ENCODE data around the gene GGT7.

Gene GGT7

DNA sequence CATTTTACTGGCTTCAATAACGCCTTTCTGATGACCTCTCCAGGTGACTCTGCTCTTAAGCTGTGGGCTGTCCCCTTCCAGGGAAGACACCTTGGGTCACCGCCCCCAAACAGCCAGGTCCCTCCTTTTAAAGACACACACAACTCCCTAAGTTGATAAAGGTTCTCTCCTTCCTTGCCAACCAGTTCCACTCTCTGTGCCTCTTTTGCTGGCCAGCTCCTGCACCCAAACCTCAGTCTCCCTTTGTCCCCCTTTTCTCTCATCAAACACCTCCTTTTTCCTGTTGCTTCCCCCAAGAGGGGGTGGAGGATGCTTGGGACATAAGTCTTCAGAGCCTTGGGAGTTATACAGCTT is 48.2 kb downstream of the GGT7 start:
- Histone ChIP-seq H3K9me3 (replicated peaks in 1 of 2; ENCODE audit: control insufficient read depth in 2 of 2, insufficient read depth in 1 of 2, low read depth in 1 of 2, low read length in 2 of 2) (peaks cover 0 to 5% of the 10 kb centered on the region in 2 donors), H2BK5ac (ENCODE audit: low read length) (no peak overlapping the region), H4K91ac (ENCODE audit: low read depth, low read length, poor library complexity) (no peak overlapping the region), H3K79me1 (ENCODE audit: low read depth, low read length) (peaks cover 2% of the 10 kb centered on the region), H4K8ac (ENCODE audit: low read depth, low read length) (no peak overlapping the region), H3K4me1 (ENCODE audit: control insufficient read depth in 2 of 2, insufficient read depth in 1 of 2, low read depth in 1 of 2, low read length in 2 of 2) (peaks cover 2 to 5% of the 10 kb centered on the region in 2 donors), H3K27me3 (ENCODE audit: control insufficient read depth in 3 of 3, insufficient read depth in 3 of 3, low read depth in 1 of 3, low read length in 3 of 3) (no peaks in the 10 kb centered on the region), H2AFZ (ENCODE audit: low read length) (peak overlapping the region; percentile 83), H3K36me3 (replicated peaks in 1 of 2; ENCODE audit: control insufficient read depth in 2 of 2, insufficient read depth in 2 of 2, low read length in 2 of 2) (peaks cover 1 to 27% of the 10 kb centered on the region in 2 donors), H3K14ac (ENCODE audit: low read length) (no peak overlapping the region), H2BK15ac (ENCODE audit: low read length) (no peak overlapping the region), H3K9ac (ENCODE audit: low read depth, low read length, poor library complexity) (no peak overlapping the region), H3K4ac (ENCODE audit: low read length) (no peak overlapping the region), H3K4me3 (ENCODE audit: low read length in 2 of 2) (peak overlapping the region; percentile 85 to 97), H3K18ac (ENCODE audit: low read length) (no peak overlapping the region), H2BK12ac (ENCODE audit: low read length) (no peak overlapping the region), H3K23ac (ENCODE audit: low read depth, low read length, poor library complexity) (no peak overlapping the region), H2BK120ac (ENCODE audit: low read depth, low read length) (no peak overlapping the region), H3K27ac (replicated peaks; ENCODE audit: low read length) (peak overlapping the region; percentile 73), H3K4me2 (ENCODE audit: insufficient read depth, low read length, poor library complexity, severe bottlenecking) (peak overlapping the region; percentile 56), H2AK5ac (ENCODE audit: low read depth, low read length) (no peak overlapping the region)
- peak; percentile 23 for DNase-seq (ENCODE audit: low spot score)
- no CpG with 5 or more reads among the region's 2 CpGs for WGBS, 2 donors (ENCODE audit: extremely low coverage in 2 of 2, insufficient read length in 2 of 2, insufficient replicate concordance in 1 of 2)

- Histone ChIP-seq H2AFZ (ENCODE audit: low read length) (no peak overlapping the region), H3K9me3 (replicated peaks in 1 of 2; ENCODE audit: control insufficient read depth in 2 of 2, insufficient read depth in 1 of 2, low read depth in 1 of 2, low read length in 2 of 2) (peaks cover 0 to 5% of the 10 kb centered on the region in 2 donors), H2BK120ac (ENCODE audit: low read depth, low read length) (no peak overlapping the region), H4K91ac (ENCODE audit: low read depth, low read length, poor library complexity) (no peak overlapping the region), H3K4ac (ENCODE audit: low read length) (no peak overlapping the region), H3K27ac (replicated peaks; ENCODE audit: low read length) (no peak overlapping the region), H3K18ac (ENCODE audit: low read length) (no peak overlapping the region), H3K9ac (ENCODE audit: low read depth, low read length, poor library complexity) (no peak overlapping the region), H2AK5ac (ENCODE audit: low read depth, low read length) (no peak overlapping the region), H3K4me3 (ENCODE audit: low read length in 2 of 2) (peak overlapping the region in 1 of 2 donors; percentile 97), H2BK5ac (ENCODE audit: low read length) (no peak overlapping the region), H2BK15ac (ENCODE audit: low read length) (no peak overlapping the region), H3K79me1 (ENCODE audit: low read depth, low read length) (peaks cover 2% of the 10 kb centered on the region), H3K23ac (ENCODE audit: low read depth, low read length, poor library complexity) (no peak overlapping the region), H3K27me3 (ENCODE audit: control insufficient read depth in 3 of 3, insufficient read depth in 3 of 3, low read depth in 1 of 3, low read length in 3 of 3) (no peaks in the 10 kb centered on the region), H2BK12ac (ENCODE audit: low read length) (no peak overlapping the region), H3K4me2 (ENCODE audit: insufficient read depth, low read length, poor library complexity, severe bottlenecking) (no peak overlapping the region), H3K14ac (ENCODE audit: low read length) (no peak overlapping the region), H3K4me1 (ENCODE audit: control insufficient read depth in 2 of 2, insufficient read depth in 1 of 2, low read depth in 1 of 2, low read length in 2 of 2) (peaks cover 2 to 5% of the 10 kb centered on the region in 2 donors), H3K36me3 (replicated peaks in 1 of 2; ENCODE audit: control insufficient read depth in 2 of 2, insufficient read depth in 2 of 2, low read length in 2 of 2) (peaks cover 1 to 27% of the 10 kb centered on the region in 2 donors), H4K8ac (ENCODE audit: low read depth, low read length) (no peak overlapping the region)
- no CpG with 5 or more reads among the region's 1 CpG for WGBS, 2 donors (ENCODE audit: extremely low coverage in 2 of 2, insufficient read length in 2 of 2, insufficient replicate concordance in 1 of 2)
- DNase-seq (ENCODE audit: low spot score): no peak
Observed at GRCh38 chr20:34824026-34824425, 48.6 kb downstream of the GGT7 start.

DNA sequence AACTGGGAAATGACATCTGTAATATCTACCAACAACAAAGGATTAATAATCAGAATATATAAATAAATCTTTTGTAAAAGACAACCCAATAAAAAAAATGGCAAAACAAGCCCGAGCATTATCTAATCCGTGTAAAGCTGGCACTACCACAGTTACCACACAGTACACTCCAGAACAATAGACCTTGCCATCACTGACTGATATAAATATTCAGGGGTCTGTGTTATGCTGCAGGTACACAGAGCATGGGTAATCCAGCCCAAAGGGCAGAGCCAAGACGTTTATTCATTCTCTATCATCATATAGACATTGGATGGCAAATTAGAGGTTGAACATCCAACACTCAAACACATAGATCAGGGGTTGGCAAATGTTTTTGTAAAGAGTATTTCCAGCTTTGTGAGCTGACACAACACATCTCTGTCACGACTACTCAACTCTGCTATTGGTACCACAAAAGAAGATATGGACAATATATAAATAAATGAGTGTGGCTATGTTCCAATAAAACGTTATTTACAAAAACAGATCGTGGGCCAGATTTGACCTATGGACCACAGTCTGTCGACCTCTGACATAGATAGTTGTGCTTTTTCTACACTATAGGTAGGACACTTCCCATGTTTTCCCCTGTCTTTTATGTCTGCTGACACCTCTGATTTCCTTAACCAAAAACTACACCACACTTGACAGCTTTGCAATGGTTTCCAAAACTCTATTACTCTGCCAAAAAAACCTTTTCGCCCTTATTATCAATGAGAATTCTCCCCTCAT is 51.7 kb downstream of the GGT7 start:
- no peak overlapping the region for H2BK120ac ChIP-seq (ENCODE audit: low read depth, low read length)
- DNase-seq (ENCODE audit: low spot score): no peak
- H2BK5ac ChIP-seq (ENCODE audit: low read length): no peak overlapping the region
- no peaks in the 10 kb centered on the region for H3K27me3 ChIP-seq (ENCODE audit: control insufficient read depth in 3 of 3, insufficient read depth in 3 of 3, low read depth in 1 of 3, low read length in 3 of 3)
- H3K4me2 ChIP-seq (ENCODE audit: insufficient read depth, low read length, poor library complexity, severe bottlenecking): no peak overlapping the region
- WGBS, 2 donors (ENCODE audit: extremely low coverage in 2 of 2, insufficient read length in 2 of 2, insufficient replicate concordance in 1 of 2): no CpG with 5 or more reads among the region's 8 CpGs
- H2BK12ac ChIP-seq (ENCODE audit: low read length): no peak overlapping the region
- no peak overlapping the region for H3K14ac ChIP-seq (ENCODE audit: low read length)
- H3K36me3 ChIP-seq (replicated peaks in 1 of 2; ENCODE audit: control insufficient read depth in 2 of 2, insufficient read depth in 2 of 2, low read length in 2 of 2): peaks cover 1 to 27% of the 10 kb centered on the region in 2 donors
- H3K27ac ChIP-seq (replicated peaks; ENCODE audit: low read length): no peak overlapping the region
- no peak overlapping the region for H2AFZ ChIP-seq (ENCODE audit: low read length)
- H3K23ac ChIP-seq (ENCODE audit: low read depth, low read length, poor library complexity): no peak overlapping the region
- H4K8ac ChIP-seq (ENCODE audit: low read depth, low read length): no peak overlapping the region
- H4K91ac ChIP-seq (ENCODE audit: low read depth, low read length, poor library complexity): no peak overlapping the region
- H2BK15ac ChIP-seq (ENCODE audit: low read length): no peak overlapping the region
- H2AK5ac ChIP-seq (ENCODE audit: low read depth, low read length): no peak overlapping the region
- H3K9ac ChIP-seq (ENCODE audit: low read depth, low read length, poor library complexity): no peak overlapping the region
- H3K4me3 ChIP-seq (ENCODE audit: low read length in 2 of 2): no peak overlapping the region
- no peak overlapping the region for H3K4ac ChIP-seq (ENCODE audit: low read length)
- H3K4me1 ChIP-seq (ENCODE audit: control insufficient read depth in 2 of 2, insufficient read depth in 1 of 2, low read depth in 1 of 2, low read length in 2 of 2): peaks cover 2 to 5% of the 10 kb centered on the region in 2 donors
- peaks cover 2% of the 10 kb centered on the region for H3K79me1 ChIP-seq (ENCODE audit: low read depth, low read length)
- H3K18ac ChIP-seq (ENCODE audit: low read length): no peak overlapping the region
- peaks cover 0 to 5% of the 10 kb centered on the region in 2 donors for H3K9me3 ChIP-seq (replicated peaks in 1 of 2; ENCODE audit: control insufficient read depth in 2 of 2, insufficient read depth in 1 of 2, low read depth in 1 of 2, low read length in 2 of 2)

DNA sequence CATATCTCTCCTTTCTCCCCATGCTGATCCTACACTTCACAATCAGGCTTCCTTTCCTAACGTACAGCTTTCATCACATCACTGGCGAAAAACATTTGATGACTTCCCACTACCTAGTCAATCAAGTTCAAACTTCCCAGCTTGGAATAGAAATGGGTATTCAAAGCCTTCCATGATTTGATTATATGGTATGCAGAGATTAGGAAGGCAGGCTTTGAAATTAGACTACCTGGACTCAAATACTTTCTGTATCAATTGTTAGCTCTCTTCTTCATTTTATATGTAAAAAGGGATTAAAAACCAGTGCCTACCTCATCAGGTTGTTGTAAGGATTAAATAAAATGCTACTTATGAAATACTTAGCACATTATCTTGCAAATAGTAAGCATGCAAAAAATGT is 54.9 kb downstream of the GGT7 start:
- no peak overlapping the region for H2BK15ac ChIP-seq (ENCODE audit: low read length)
- H3K14ac ChIP-seq (ENCODE audit: low read length): no peak overlapping the region
- H3K18ac ChIP-seq (ENCODE audit: low read length): no peak overlapping the region
- H2AK5ac ChIP-seq (ENCODE audit: low read depth, low read length): no peak overlapping the region
- H3K9me3 ChIP-seq (replicated peaks in 1 of 2; ENCODE audit: control insufficient read depth in 2 of 2, insufficient read depth in 1 of 2, low read depth in 1 of 2, low read length in 2 of 2): peaks cover 0 to 9% of the 10 kb centered on the region in 2 donors
- no peak overlapping the region for H2AFZ ChIP-seq (ENCODE audit: low read length)
- H2BK12ac ChIP-seq (ENCODE audit: low read length): no peak overlapping the region
- no peak overlapping the region for H3K27ac ChIP-seq (replicated peaks; ENCODE audit: low read length)
- H3K27me3 ChIP-seq (ENCODE audit: control insufficient read depth in 3 of 3, insufficient read depth in 3 of 3, low read depth in 1 of 3, low read length in 3 of 3): no peaks in the 10 kb centered on the region
- no CpG with 5 or more reads among the region's 2 CpGs for whole genome bisulfite sequencing, 2 donors (ENCODE audit: extremely low coverage in 2 of 2, insufficient read length in 2 of 2, insufficient replicate concordance in 1 of 2)
- H3K79me1 ChIP-seq (ENCODE audit: low read depth, low read length): peaks cover 3% of the 10 kb centered on the region
- H3K4me3 ChIP-seq (ENCODE audit: low read length in 2 of 2): no peak overlapping the region
- H2BK120ac ChIP-seq (ENCODE audit: low read depth, low read length): no peak overlapping the region
- H3K4me2 ChIP-seq (ENCODE audit: insufficient read depth, low read length, poor library complexity, severe bottlenecking): no peak overlapping the region
- H4K91ac ChIP-seq (ENCODE audit: low read depth, low read length, poor library complexity): no peak overlapping the region
- no peak overlapping the region for H2BK5ac ChIP-seq (ENCODE audit: low read length)
- H3K4ac ChIP-seq (ENCODE audit: low read length): no peak overlapping the region
- H3K9ac ChIP-seq (ENCODE audit: low read depth, low read length, poor library complexity): no peak overlapping the region
- H3K23ac ChIP-seq (ENCODE audit: low read depth, low read length, poor library complexity): no peak overlapping the region
- H4K8ac ChIP-seq (ENCODE audit: low read depth, low read length): no peak overlapping the region
- no peaks in the 10 kb centered on the region for H3K4me1 ChIP-seq (ENCODE audit: control insufficient read depth in 2 of 2, insufficient read depth in 1 of 2, low read depth in 1 of 2, low read length in 2 of 2)
- DNase-seq (ENCODE audit: low spot score): no peak
- H3K36me3 ChIP-seq (replicated peaks in 1 of 2; ENCODE audit: control insufficient read depth in 2 of 2, insufficient read depth in 2 of 2, low read length in 2 of 2): peaks cover 1 to 15% of the 10 kb centered on the region in 2 donors

All from neuronal stem cell (in vitro differentiated cells).